Activated CD4-positive, alpha-beta T cell treated with anti-CD3 and anti-CD28 coated beads, Interleukin-2, amount 50 U/mL, for 24 hours (primary cell): ENCODE results near the gene C13orf46.
"Not testable (repeated sequence)": the region's sequence is repeated elsewhere in the genome, so short reads cannot be mapped to it uniquely, and the experiment has no call there.

Experiments used
- DNase-seq, 2 donors: peaks; one replicate each; pipeline ENCODE4 v3.0.0-alpha.2; 2020; ENCODE audit warnings: low read depth in 1 of 2, low spot score in 1 of 2

The C13orf46 gene

GRCh38 chr13:113926951-113927660 lies 46.8 kb downstream of the C13orf46 start:
- no peak for DNase-seq

- DNase-seq: no peak
These were observed 47.5 kb downstream of the C13orf46 start for GRCh38 chr13:113926301-113926761.

GRCh38 chr13:113924184-113924901 lies 49.5 kb downstream of the C13orf46 start:
- no peak for DNase-seq

- DNase-seq: no peak
These were observed 50.4 kb downstream of the C13orf46 start for GRCh38 chr13:113923376-113924063.

GRCh38 chr13:113922412-113923118 lies 51.3 kb downstream of the C13orf46 start:
- no peak for DNase-seq

GRCh38 chr13:113921763-113922162 lies 52.1 kb downstream of the C13orf46 start:
- DNase-seq: no peak

- no peak for DNase-seq
These were observed 53.1 kb downstream of the C13orf46 start for GRCh38 chr13:113920606-113921286.

GRCh38 chr13:113919761-113920559 lies 53.9 kb downstream of the C13orf46 start:
- DNase-seq: no peak

GRCh38 chr13:113918981-113919701 lies 54.7 kb downstream of the C13orf46 start:
- DNase-seq: no peak

- DNase-seq: no peak
These were observed 55.3 kb downstream of the C13orf46 start for GRCh38 chr13:113918580-113918979.

- DNase-seq: no peak
These were observed 56.1 kb downstream of the C13orf46 start for GRCh38 chr13:113917594-113918371.

- DNase-seq: no peak
These were observed 56.8 kb downstream of the C13orf46 start for GRCh38 chr13:113917096-113917495.

GRCh38 chr13:113916330-113916815 lies 57.5 kb downstream of the C13orf46 start:
- DNase-seq: no peak

- DNase-seq: no peak
These were observed 58.0 kb downstream of the C13orf46 start for GRCh38 chr13:113915786-113916329.

- DNase-seq: no peak
These were observed 58.7 kb downstream of the C13orf46 start for GRCh38 chr13:113915012-113915763.

GRCh38 chr13:113914333-113915011 lies 59.4 kb downstream of the C13orf46 start:
- no peak for DNase-seq

- DNase-seq: not testable (repeated sequence)
These were observed 60.0 kb downstream of the C13orf46 start for GRCh38 chr13:113913838-113914237.
